Measurements from ENCODE around the gene IRF4. TPM values are rescaled to one million over a fixed set of nuclear protein-coding genes. Genes with fewer than 3 reads are reported as not detected.

IRF4 gene
- total and polyA plus RNA-seq, 2 experiments from 2014 or later: 1.3 to 1.9 TPM

DNA sequence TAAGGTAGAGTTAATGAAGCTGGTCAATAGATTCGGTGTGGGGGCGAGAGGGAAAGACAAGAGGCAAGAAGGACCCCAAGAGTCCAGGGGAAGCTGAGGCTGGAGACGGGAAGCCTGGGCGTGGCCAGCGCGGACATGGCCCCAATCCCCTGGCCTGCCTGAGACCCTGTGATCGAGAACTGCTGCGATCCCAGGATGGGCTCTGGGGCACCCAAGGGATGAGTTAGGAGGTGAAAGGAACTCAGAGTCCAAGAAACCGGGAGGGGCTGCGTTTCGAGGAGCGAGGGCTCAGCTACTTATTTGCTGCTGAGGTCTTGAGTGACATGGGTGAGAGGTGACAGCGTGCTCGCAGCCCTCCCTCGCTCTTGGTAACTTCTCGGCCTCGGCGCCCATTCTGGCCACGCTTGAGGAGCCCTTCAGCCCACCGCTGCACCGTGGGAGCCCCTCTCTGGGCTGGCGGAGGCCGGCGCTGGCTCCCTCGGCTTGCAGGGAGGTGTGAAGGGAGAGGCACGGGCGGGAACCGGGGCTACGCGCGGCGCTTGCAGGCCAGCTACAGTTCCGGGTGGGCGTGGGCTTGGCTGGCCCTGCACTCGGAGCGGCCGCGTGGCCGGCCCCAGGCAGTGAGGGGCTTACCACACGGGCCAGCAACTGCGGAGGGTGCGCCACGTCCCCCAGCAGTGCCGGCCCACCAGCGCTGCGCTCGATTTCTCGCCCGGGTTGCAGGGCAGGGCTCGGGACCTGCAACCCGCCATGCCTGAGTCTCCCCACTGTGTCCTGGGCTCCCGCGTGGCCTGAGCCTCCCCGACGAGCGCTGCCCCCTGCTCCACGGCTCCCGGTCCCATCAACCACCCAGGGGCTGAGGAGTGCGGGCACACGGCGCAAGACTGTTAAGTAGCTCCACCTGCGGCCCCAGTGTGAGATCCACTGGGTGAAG, 58.2 kb downstream of the IRF4 start:
- H3K27ac Mint-ChIP-seq: no peak overlapping the region
- H3K9me2 ChIP-seq (ENCODE audit: insufficient read depth): no peaks in the 10 kb centered on the region
- no peaks in the 10 kb centered on the region for H3K79me2 ChIP-seq (replicated peaks; ENCODE audit: insufficient read depth)
- H3K4me3 ChIP-seq: no peak overlapping the region
- DNase-seq (ENCODE audit: low spot score) (no peak), ATAC-seq (no peak)
- no peaks in the 10 kb centered on the region for H3K27me3 ChIP-seq (ENCODE audit: insufficient read depth)
- H2AFZ ChIP-seq: no peak overlapping the region
- H3F3A ChIP-seq (replicated peaks; ENCODE audit: low read depth): no peaks in the 10 kb centered on the region
- H4K20me1 ChIP-seq (replicated peaks; ENCODE audit: insufficient read depth): no peaks in the 10 kb centered on the region
- H3K36me3 Mint-ChIP-seq (ENCODE audit: low read depth): peaks cover 20% of the 10 kb centered on the region
- H3K36me3 ChIP-seq (ENCODE audit: insufficient read depth): no peaks in the 10 kb centered on the region
- H3K4me1 ChIP-seq (ENCODE audit: insufficient read depth): no peaks in the 10 kb centered on the region
- H3K27ac ChIP-seq (ENCODE audit: low read depth): no peak overlapping the region
- H3K4me1 Mint-ChIP-seq: peaks cover 6% of the 10 kb centered on the region; the same call in 2 of the 3 replicates
- H3K27me3 Mint-ChIP-seq (ENCODE audit: insufficient read depth, low read depth, poor library complexity): peaks cover 6% of the 10 kb centered on the region
- no peak overlapping the region for H3K4me3 Mint-ChIP-seq
- no peak overlapping the region for H3K4me2 ChIP-seq
- H3K9me3 Mint-ChIP-seq: peaks cover 34% of the 10 kb centered on the region
- TF ChIP-seq STAT1 (IDR thresholded peaks at IDR 0.05; ENCODE audit: unreplicated experiment): no peak
- TF ChIP-seq CREB1 (CRISPR knock-in tag; IDR thresholded peaks at IDR 0.05; ENCODE audit: low read depth): no peak
- TF ChIP-seq ZNF114 (CRISPR knock-in tag; IDR thresholded peaks at IDR 0.05): no peak
- TF ChIP-seq JUNB (IDR thresholded peaks at IDR 0.05; ENCODE audit: unreplicated experiment): no peak
- no peak for TF ChIP-seq EZH2phosphoT487 (IDR thresholded peaks at IDR 0.05; ENCODE audit: unreplicated experiment)
- TF ChIP-seq, protein P1, sequence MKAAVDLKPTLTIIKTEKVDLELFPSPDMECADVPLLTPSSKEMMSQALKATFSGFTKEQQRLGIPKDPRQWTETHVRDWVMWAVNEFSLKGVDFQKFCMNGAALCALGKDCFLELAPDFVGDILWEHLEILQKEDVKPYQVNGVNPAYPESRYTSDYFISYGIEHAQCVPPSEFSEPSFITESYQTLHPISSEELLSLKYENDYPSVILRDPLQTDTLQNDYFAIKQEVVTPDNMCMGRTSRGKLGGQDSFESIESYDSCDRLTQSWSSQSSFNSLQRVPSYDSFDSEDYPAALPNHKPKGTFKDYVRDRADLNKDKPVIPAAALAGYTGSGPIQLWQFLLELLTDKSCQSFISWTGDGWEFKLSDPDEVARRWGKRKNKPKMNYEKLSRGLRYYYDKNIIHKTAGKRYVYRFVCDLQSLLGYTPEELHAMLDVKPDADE (IDR thresholded peaks at IDR 0.05): no peak
- TF ChIP-seq, protein P2, sequence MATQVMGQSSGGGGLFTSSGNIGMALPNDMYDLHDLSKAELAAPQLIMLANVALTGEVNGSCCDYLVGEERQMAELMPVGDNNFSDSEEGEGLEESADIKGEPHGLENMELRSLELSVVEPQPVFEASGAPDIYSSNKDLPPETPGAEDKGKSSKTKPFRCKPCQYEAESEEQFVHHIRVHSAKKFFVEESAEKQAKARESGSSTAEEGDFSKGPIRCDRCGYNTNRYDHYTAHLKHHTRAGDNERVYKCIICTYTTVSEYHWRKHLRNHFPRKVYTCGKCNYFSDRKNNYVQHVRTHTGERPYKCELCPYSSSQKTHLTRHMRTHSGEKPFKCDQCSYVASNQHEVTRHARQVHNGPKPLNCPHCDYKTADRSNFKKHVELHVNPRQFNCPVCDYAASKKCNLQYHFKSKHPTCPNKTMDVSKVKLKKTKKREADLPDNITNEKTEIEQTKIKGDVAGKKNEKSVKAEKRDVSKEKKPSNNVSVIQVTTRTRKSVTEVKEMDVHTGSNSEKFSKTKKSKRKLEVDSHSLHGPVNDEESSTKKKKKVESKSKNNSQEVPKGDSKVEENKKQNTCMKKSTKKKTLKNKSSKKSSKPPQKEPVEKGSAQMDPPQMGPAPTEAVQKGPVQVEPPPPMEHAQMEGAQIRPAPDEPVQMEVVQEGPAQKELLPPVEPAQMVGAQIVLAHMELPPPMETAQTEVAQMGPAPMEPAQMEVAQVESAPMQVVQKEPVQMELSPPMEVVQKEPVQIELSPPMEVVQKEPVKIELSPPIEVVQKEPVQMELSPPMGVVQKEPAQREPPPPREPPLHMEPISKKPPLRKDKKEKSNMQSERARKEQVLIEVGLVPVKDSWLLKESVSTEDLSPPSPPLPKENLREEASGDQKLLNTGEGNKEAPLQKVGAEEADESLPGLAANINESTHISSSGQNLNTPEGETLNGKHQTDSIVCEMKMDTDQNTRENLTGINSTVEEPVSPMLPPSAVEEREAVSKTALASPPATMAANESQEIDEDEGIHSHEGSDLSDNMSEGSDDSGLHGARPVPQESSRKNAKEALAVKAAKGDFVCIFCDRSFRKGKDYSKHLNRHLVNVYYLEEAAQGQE (IDR thresholded peaks at IDR 0.05; ENCODE audit: unreplicated experiment): no peak
- TF ChIP-seq, protein P3, sequence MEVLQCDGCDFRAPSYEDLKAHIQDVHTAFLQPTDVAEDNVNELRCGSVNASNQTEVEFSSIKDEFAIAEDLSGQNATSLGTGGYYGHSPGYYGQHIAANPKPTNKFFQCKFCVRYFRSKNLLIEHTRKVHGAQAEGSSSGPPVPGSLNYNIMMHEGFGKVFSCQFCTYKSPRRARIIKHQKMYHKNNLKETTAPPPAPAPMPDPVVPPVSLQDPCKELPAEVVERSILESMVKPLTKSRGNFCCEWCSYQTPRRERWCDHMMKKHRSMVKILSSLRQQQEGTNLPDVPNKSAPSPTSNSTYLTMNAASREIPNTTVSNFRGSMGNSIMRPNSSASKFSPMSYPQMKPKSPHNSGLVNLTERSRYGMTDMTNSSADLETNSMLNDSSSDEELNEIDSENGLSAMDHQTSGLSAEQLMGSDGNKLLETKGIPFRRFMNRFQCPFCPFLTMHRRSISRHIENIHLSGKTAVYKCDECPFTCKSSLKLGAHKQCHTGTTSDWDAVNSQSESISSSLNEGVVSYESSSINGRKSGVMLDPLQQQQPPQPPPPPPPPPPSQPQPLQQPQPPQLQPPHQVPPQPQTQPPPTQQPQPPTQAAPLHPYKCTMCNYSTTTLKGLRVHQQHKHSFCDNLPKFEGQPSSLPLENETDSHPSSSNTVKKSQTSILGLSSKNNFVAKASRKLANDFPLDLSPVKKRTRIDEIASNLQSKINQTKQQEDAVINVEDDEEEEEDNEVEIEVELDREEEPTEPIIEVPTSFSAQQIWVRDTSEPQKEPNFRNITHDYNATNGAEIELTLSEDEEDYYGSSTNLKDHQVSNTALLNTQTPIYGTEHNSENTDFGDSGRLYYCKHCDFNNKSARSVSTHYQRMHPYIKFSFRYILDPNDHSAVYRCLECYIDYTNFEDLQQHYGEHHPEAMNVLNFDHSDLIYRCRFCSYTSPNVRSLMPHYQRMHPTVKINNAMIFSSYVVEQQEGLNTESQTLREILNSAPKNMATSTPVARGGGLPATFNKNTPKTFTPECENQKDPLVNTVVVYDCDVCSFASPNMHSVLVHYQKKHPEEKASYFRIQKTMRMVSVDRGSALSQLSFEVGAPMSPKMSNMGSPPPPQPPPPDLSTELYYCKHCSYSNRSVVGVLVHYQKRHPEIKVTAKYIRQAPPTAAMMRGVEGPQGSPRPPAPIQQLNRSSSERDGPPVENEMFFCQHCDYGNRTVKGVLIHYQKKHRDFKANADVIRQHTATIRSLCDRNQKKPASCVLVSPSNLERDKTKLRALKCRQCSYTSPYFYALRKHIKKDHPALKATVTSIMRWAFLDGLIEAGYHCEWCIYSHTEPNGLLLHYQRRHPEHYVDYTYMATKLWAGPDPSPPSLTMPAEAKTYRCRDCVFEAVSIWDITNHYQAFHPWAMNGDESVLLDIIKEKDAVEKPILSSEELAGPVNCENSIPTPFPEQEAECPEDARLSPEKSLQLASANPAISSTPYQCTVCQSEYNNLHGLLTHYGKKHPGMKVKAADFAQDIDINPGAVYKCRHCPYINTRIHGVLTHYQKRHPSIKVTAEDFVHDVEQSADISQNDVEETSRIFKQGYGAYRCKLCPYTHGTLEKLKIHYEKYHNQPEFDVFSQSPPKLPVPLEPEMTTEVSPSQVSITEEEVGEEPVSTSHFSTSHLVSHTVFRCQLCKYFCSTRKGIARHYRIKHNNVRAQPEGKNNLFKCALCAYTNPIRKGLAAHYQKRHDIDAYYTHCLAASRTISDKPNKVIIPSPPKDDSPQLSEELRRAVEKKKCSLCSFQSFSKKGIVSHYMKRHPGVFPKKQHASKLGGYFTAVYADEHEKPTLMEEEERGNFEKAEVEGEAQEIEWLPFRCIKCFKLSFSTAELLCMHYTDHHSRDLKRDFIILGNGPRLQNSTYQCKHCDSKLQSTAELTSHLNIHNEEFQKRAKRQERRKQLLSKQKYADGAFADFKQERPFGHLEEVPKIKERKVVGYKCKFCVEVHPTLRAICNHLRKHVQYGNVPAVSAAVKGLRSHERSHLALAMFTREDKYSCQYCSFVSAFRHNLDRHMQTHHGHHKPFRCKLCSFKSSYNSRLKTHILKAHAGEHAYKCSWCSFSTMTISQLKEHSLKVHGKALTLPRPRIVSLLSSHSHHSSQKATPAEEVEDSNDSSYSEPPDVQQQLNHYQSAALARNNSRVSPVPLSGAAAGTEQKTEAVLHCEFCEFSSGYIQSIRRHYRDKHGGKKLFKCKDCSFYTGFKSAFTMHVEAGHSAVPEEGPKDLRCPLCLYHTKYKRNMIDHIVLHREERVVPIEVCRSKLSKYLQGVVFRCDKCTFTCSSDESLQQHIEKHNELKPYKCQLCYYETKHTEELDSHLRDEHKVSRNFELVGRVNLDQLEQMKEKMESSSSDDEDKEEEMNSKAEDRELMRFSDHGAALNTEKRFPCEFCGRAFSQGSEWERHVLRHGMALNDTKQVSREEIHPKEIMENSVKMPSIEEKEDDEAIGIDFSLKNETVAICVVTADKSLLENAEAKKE (CRISPR knock-in tag; IDR thresholded peaks at IDR 0.05): no peak
- TF ChIP-seq ZNF331 (CRISPR knock-in tag; IDR thresholded peaks at IDR 0.05; ENCODE audit: low read depth): no peak
- TF ChIP-seq NANOG (IDR thresholded peaks at IDR 0.05; ENCODE audit: borderline replicate concordance): no peak
- TF ChIP-seq, protein P4, sequence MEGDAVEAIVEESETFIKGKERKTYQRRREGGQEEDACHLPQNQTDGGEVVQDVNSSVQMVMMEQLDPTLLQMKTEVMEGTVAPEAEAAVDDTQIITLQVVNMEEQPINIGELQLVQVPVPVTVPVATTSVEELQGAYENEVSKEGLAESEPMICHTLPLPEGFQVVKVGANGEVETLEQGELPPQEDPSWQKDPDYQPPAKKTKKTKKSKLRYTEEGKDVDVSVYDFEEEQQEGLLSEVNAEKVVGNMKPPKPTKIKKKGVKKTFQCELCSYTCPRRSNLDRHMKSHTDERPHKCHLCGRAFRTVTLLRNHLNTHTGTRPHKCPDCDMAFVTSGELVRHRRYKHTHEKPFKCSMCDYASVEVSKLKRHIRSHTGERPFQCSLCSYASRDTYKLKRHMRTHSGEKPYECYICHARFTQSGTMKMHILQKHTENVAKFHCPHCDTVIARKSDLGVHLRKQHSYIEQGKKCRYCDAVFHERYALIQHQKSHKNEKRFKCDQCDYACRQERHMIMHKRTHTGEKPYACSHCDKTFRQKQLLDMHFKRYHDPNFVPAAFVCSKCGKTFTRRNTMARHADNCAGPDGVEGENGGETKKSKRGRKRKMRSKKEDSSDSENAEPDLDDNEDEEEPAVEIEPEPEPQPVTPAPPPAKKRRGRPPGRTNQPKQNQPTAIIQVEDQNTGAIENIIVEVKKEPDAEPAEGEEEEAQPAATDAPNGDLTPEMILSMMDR (conservative IDR thresholded peaks at IDR 0.05; ENCODE audit: low read depth in 2 of 2): no peak

All from GM23338 (cell line).